ENCODE data around the gene OR51A7. TPM values are rescaled to one million over a fixed set of nuclear protein-coding genes. Genes with fewer than 3 reads are reported as not detected.
"Not testable (repeated sequence)": the region's sequence is repeated elsewhere in the genome, so short reads cannot be mapped to it uniquely, and the experiment has no call there.

Gene OR51A7
- total RNA-seq, 1 experiment from 2014 or later: not detected

- CTCF ChIA-PET: no interaction called here
- intact Hi-C loops (cut with micrococcal nuclease): no loop called here
These were observed 43.9 kb downstream of the OR51A7 start, which contains the start of gene OR51A4 for GRCh38 chr11:4947505-4947904. Gene OR51A4 (minus strand): TSS chr11:4947605. CDS start chr11:4947100, 505 bp downstream.

GRCh38 chr11:4955613-4956012 is 52.0 kb downstream of the OR51A7 start, which contains the start of gene OR51A2:
Gene OR51A2 (minus strand): TSS chr11:4955713. CDS start chr11:4955713, 0 bp downstream.
- H3K9me2 ChIP-seq (replicated peaks; ENCODE audit: low read length); H3K4me1 ChIP-seq (ENCODE audit: insufficient read depth, low read length); H3F3A ChIP-seq (ENCODE audit: low read length, unreplicated experiment); H3K4me3 ChIP-seq (ENCODE audit: low read length); CTCF ChIA-PET; H3K27me3 ChIP-seq (ENCODE audit: low read length); H3K9ac ChIP-seq (ENCODE audit: low read length); H3K4me2 ChIP-seq (ENCODE audit: low read length); intact Hi-C loops (cut with micrococcal nuclease); DNase-seq; H3K79me2 ChIP-seq (ENCODE audit: low read length); ATAC-seq; H2AFZ ChIP-seq (ENCODE audit: low read length); POLR2A ChIA-PET (ENCODE audit: unreplicated experiment); H3K36me3 ChIP-seq (ENCODE audit: low read depth, low read length); H3K9me3 ChIP-seq (ENCODE audit: low read length); H4K20me1 ChIP-seq (ENCODE audit: low read length); H3K27ac ChIP-seq (ENCODE audit: low read length); BruUV-seq (replicated peaks): not testable (repeated sequence)

More at GRCh38 chr11:4947505-4947904, 43.9 kb downstream of the OR51A7 start, which contains the start of gene OR51A4:
- Histone ChIP-seq H3K27ac (ENCODE audit: low read length) (no peak within 1 kb of the TSS), H3F3A (ENCODE audit: low read length, unreplicated experiment) (no peaks in the 10 kb centered on the region), H3K9ac (ENCODE audit: low read length) (no peak within 1 kb of the TSS), H4K20me1 (ENCODE audit: low read length) (no peaks in the 10 kb centered on the region), H3K79me2 (ENCODE audit: low read length) (no peaks in the 10 kb centered on the region), H3K36me3 (ENCODE audit: low read depth, low read length) (no peaks in the 10 kb centered on the region), H3K9me2 (replicated peaks; ENCODE audit: low read length) (no peaks in the 10 kb centered on the region), H3K4me1 (ENCODE audit: insufficient read depth, low read length) (no peaks in the 10 kb centered on the region), H3K4me3 (ENCODE audit: low read length) (no peak within 1 kb of the TSS), H3K9me3 (ENCODE audit: low read length) (no peaks in the 10 kb centered on the region), H3K27me3 (ENCODE audit: low read length) (no peaks in the 10 kb centered on the region), H2AFZ (ENCODE audit: low read length) (no peak within 1 kb of the TSS), H3K4me2 (ENCODE audit: low read length) (no peak within 1 kb of the TSS)
- no peak for ATAC-seq
- no peak for DNase-seq
- BruUV-seq (replicated peaks): no TSS peak
- POLR2A ChIA-PET (ENCODE audit: unreplicated experiment): no interaction called here
- no peak for TF ChIP-seq CTCF (conservative IDR thresholded peaks at IDR 0.05; ENCODE audit: low read depth, low read length)
- no peak for TF ChIP-seq EZH2 (IDR thresholded peaks at IDR 0.05; ENCODE audit: low read length, unreplicated experiment)
- no peak for TF ChIP-seq EZH2phosphoT487 (IDR thresholded peaks at IDR 0.05; ENCODE audit: borderline replicate concordance, low read length)

- no peaks in the 10 kb centered on the region for H3K9me3 ChIP-seq (ENCODE audit: low read length)
- H3K4me1 ChIP-seq (ENCODE audit: insufficient read depth, low read length): no peaks in the 10 kb centered on the region
- no peak overlapping the region for H3K4me2 ChIP-seq (ENCODE audit: low read length)
- H3K9ac ChIP-seq (ENCODE audit: low read length): no peak overlapping the region
- POLR2A ChIA-PET (ENCODE audit: unreplicated experiment): no interaction called here
- no peak for DNase-seq
- no peaks in the 10 kb centered on the region for H3F3A ChIP-seq (ENCODE audit: low read length, unreplicated experiment)
- CTCF ChIA-PET: no interaction called here
- no peak overlapping the region for H3K27ac ChIP-seq (ENCODE audit: low read length)
- no peaks in the 10 kb centered on the region for H3K27me3 ChIP-seq (ENCODE audit: low read length)
- intact Hi-C loops (cut with micrococcal nuclease): no loop called here
- H3K9me2 ChIP-seq (replicated peaks; ENCODE audit: low read length): no peaks in the 10 kb centered on the region
- H2AFZ ChIP-seq (ENCODE audit: low read length): no peak overlapping the region
- no peaks in the 10 kb centered on the region for H3K79me2 ChIP-seq (ENCODE audit: low read length)
- no peak for ATAC-seq
- no peaks in the 10 kb centered on the region for H4K20me1 ChIP-seq (ENCODE audit: low read length)
- TF ChIP-seq EZH2phosphoT487 (IDR thresholded peaks at IDR 0.05; ENCODE audit: borderline replicate concordance, low read length) (no peak), CTCF (conservative IDR thresholded peaks at IDR 0.05; ENCODE audit: low read depth, low read length) (no peak), EZH2 (IDR thresholded peaks at IDR 0.05; ENCODE audit: low read length, unreplicated experiment) (no peak)
- no TSS peak for BruUV-seq (replicated peaks)
- no peaks in the 10 kb centered on the region for H3K36me3 ChIP-seq (ENCODE audit: low read depth, low read length)
- no peak overlapping the region for H3K4me3 ChIP-seq (ENCODE audit: low read length)
These were observed 53.8 kb downstream of the OR51A7 start for GRCh38 chr11:4957396-4957795.

Other genes with a start within 250 kb of the OR51A7 start
- not detected in 2 replicates for gene OR51E2, start 205.9 kb upstream of the OR51A7 start, total RNA-seq (2014; rRNA removed)
- not detected in 2 replicates for gene MMP26, start 199.0 kb upstream of the OR51A7 start, total RNA-seq (2014; rRNA removed)
- not detected in 2 replicates for gene OR51F1, start 133.8 kb upstream of the OR51A7 start, total RNA-seq (2014; rRNA removed)
- gene OR52R1, start 99.4 kb upstream of the OR51A7 start, total RNA-seq (2014; rRNA removed): not detected in 2 replicates
- not detected in 2 replicates for gene OR51F2, start 82.5 kb upstream of the OR51A7 start, total RNA-seq (2014; rRNA removed)
- gene OR51S1, start 54.6 kb upstream of the OR51A7 start, total RNA-seq (2014; rRNA removed): not detected in 2 replicates
- not detected in 2 replicates for gene OR51T1, start 21.9 kb upstream of the OR51A7 start, total RNA-seq (2014; rRNA removed)
- gene OR51G2, start 15.6 kb downstream of the OR51A7 start, total RNA-seq (2014; rRNA removed): not detected in 2 replicates
- not detected in 2 replicates for gene OR51G1, start 20.6 kb downstream of the OR51A7 start, total RNA-seq (2014; rRNA removed)
- not detected in 2 replicates for gene OR51A4, start 43.8 kb downstream of the OR51A7 start, total RNA-seq (2014; rRNA removed)
- not detected in 2 replicates for gene OR51A2, start 51.9 kb downstream of the OR51A7 start, total RNA-seq (2014; rRNA removed)
- not detected in 2 replicates for gene OR51L1, start 91.1 kb downstream of the OR51A7 start, total RNA-seq (2014; rRNA removed)
- gene OR52J3, start 142.7 kb downstream of the OR51A7 start, total RNA-seq (2014; rRNA removed): not detected in 2 replicates
- not detected in 2 replicates for gene OR52E2, start 155.8 kb downstream of the OR51A7 start, total RNA-seq (2014; rRNA removed)
- not detected in 2 replicates for gene OR52E1, start 165.8 kb downstream of the OR51A7 start, total RNA-seq (2014; rRNA removed)
- gene OR52A5, start 234.6 kb downstream of the OR51A7 start, total RNA-seq (2014; rRNA removed): not detected in 2 replicates